ENCODE results near the gene DAB2.

DAB2 gene

DNA sequence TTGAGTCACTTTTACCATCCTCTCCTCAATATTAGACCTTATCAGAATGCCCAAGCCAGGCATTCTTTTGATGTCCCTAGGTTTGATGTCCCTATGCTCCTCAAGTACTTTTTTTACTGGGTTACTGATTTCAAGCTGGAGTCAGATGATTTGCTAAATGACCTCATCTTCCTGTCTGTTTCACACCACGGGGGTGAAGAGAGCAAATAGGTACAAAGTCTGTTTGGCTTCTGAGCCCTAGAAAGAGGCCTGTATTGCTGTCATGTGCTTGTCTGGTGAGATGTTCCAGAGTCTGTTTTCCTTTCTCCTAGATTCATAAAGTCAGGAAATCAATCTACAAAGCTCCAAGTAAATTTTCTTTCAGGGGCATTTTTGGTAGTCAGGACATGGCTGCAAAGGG, 12.7 kb upstream of the DAB2 start:
- in situ Hi-C loops (cut with HindIII; ENCODE audit: low sequenced_read_pairs) = no loop called here
- DNase-seq (ENCODE audit: low read depth, low spot score) = no peak
- H3K4me3 ChIP-seq (ENCODE audit: low read depth, low read length) = no peak overlapping the region
- TF ChIP-seq, protein P1, sequence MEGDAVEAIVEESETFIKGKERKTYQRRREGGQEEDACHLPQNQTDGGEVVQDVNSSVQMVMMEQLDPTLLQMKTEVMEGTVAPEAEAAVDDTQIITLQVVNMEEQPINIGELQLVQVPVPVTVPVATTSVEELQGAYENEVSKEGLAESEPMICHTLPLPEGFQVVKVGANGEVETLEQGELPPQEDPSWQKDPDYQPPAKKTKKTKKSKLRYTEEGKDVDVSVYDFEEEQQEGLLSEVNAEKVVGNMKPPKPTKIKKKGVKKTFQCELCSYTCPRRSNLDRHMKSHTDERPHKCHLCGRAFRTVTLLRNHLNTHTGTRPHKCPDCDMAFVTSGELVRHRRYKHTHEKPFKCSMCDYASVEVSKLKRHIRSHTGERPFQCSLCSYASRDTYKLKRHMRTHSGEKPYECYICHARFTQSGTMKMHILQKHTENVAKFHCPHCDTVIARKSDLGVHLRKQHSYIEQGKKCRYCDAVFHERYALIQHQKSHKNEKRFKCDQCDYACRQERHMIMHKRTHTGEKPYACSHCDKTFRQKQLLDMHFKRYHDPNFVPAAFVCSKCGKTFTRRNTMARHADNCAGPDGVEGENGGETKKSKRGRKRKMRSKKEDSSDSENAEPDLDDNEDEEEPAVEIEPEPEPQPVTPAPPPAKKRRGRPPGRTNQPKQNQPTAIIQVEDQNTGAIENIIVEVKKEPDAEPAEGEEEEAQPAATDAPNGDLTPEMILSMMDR (IDR thresholded peaks at IDR 0.05; ENCODE audit: low read depth, low read length) = no peak

DNA sequence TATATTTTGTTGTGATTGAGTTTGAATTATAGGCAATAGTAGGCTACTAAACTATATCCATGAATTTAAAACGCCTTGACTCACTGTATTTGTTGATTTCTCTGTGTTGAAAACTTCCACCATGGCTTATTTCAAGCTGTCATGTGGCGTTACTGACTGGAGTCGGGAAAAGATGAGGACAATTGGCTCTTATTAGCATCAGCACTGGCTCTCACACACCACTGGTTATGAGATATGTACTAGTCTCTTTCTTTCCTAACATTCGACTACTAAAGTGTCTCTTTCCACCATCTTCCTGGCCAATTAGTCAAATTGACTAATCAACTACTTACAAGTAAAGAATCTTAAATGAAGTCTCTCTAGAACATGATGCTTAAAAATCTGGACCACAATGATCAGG, 9.1 kb upstream of the DAB2 start:
- TF ChIP-seq, protein P1 (IDR thresholded peaks at IDR 0.05; ENCODE audit: low read depth, low read length) = no peak
- in situ Hi-C loops (cut with HindIII; ENCODE audit: low sequenced_read_pairs) = no loop called here
- H3K4me3 ChIP-seq (ENCODE audit: low read depth, low read length) = no peak overlapping the region
- DNase-seq (ENCODE audit: low read depth, low spot score) = no peak

DNA sequence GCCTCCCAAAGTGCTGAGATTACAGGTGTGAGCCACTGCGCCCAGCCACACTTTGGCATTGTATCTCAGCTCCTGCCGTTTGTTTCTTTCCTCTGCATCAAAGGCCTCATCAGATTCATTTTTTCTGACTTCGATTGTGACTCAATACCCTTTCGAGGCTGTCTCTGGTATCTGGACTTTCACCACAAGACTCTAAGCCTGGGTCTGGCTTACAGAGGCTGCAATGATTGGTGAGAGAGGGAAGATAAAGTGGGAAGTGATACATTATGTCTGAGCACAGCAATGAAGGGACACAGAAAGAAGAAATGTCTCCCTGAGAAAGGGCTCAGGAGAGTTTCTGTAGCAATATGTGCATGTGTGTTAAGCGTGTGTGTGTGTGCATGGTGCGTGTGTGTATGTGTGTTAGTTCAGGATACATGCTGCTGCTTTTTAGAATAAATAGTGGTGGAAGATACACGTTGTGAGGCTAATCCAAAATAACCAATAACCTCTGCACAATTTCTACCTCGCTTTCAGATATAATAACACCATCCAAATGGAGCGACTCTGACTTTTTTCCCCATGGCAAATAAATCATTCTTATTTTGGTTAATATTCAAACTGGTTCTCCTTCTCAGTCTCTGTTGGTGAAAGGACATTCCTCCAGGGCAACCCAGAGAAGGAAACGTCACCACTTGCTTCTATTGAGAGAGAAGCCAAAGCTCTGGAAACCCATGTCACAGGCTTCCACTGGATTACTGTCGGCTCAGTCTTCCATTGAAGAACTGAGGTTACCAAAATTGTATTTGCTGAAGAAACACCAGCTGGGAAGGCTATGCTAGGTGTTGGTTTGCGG, 8.1 kb upstream of the DAB2 start:
- in situ Hi-C loops (cut with HindIII; ENCODE audit: low sequenced_read_pairs) = no loop called here
- TF ChIP-seq, protein P1 (IDR thresholded peaks at IDR 0.05; ENCODE audit: low read depth, low read length) = no peak

DNA sequence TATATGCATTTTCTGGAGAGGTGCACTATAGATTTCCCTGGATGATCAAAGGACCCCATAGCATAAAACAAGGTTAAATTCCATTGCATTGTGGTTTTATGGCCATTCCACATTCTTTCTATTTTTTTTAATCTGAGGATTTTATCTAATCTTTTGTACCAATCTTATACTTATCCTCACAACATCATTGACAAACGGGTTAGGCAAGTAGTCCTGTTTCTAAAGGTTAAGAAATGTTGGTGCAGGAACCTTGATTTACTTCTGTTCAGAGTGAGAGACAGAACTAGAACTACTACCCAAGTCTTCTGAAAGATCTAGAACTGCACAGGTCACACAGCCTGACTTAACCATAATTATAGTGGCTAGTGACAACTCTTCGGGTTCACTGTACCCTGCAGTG, 5.7 kb upstream of the DAB2 start:
- H3K4me3 ChIP-seq (ENCODE audit: low read depth, low read length) = no peak overlapping the region
- in situ Hi-C loops (cut with HindIII; ENCODE audit: low sequenced_read_pairs) = no loop called here
- TF ChIP-seq, protein P1 (IDR thresholded peaks at IDR 0.05; ENCODE audit: low read depth, low read length) = no peak
- DNase-seq (ENCODE audit: low read depth, low spot score) = no peak

More for the DNA sequence above, 8.1 kb upstream of the DAB2 start:
- DNase-seq (ENCODE audit: low read depth, low spot score) = peak; percentile 45
- H3K4me3 ChIP-seq (ENCODE audit: low read depth, low read length) = no peak overlapping the region

DNA sequence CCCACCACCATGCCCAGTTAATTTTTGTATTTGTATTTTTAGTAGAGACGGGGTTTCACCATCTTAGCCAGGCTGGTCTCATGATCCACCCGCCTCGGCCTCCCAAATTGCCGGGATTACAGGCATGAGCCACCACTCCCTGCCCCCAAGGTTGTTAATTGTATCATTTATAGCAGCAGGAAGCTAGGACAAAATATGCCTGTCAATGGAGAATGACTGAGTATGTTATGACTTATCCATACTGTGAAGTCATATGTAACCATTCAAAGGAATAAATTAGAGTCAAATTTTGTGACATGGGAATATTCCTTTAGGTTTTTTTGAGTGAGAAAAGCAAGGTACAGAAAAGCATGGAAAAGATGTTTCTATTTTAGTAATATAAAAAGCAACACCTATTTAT, 3.9 kb upstream of the DAB2 start:
- TF ChIP-seq, protein P1 (IDR thresholded peaks at IDR 0.05; ENCODE audit: low read depth, low read length) = no peak
- no peak for DNase-seq (ENCODE audit: low read depth, low spot score)
- in situ Hi-C loops (cut with HindIII; ENCODE audit: low sequenced_read_pairs) = no loop called here
- H3K4me3 ChIP-seq (ENCODE audit: low read depth, low read length) = no peak overlapping the region

DNA sequence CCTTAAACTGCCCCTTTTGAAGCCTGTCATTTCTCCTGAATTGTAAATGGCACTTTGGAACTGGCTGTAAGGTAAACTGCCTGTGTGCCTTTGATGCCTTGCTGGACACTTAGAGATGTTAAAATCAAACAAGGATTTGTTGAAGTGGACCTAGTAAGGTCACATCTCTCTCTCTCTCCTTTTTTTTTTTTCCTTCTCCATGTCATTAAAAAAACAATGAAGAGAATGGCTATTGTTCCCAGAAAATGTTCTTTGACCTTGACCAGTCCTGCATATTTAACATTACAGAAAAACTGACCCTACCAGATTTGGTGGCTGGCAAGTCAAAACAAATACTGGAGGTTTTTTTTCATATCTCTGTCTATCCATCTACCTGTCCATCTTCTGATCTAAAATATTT, 2.9 kb upstream of the DAB2 start:
- in situ Hi-C loops (cut with HindIII; ENCODE audit: low sequenced_read_pairs) = no loop called here
- TF ChIP-seq, protein P1 (IDR thresholded peaks at IDR 0.05; ENCODE audit: low read depth, low read length) = no peak
- no peak for DNase-seq (ENCODE audit: low read depth, low spot score)
- no peak overlapping the region for H3K4me3 ChIP-seq (ENCODE audit: low read depth, low read length)
